Suppressor macrophage treated with lipopolysaccharide for 1 hour (primary cell): ENCODE measurements around the gene PCDH9.

Source experiments
- DNase-seq, 3 donors: peaks; one replicate each; pipeline ENCODE4 v3.0.0-alpha.2; 2020 to 2022

The PCDH9 gene

DNA sequence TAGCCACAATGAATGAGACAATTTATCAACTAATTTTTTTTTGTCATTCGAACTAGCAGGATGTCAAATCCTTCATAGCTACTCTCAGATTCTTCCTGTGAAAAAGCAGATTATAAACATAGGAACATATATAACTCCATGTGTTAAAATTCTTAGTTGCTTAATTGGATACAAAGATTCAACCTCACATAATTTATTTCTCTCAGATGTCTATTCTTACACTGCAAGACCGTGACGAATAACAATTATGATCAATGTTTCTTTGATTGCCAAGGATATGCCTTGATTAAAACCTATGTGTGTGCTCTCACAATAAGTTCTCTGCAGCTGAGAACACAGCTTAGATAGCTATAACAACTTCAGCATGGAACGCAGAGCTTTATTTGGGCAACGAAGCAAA lies 872.7 kb downstream of the PCDH9 start:
- DNase-seq, result no peak

DNA sequence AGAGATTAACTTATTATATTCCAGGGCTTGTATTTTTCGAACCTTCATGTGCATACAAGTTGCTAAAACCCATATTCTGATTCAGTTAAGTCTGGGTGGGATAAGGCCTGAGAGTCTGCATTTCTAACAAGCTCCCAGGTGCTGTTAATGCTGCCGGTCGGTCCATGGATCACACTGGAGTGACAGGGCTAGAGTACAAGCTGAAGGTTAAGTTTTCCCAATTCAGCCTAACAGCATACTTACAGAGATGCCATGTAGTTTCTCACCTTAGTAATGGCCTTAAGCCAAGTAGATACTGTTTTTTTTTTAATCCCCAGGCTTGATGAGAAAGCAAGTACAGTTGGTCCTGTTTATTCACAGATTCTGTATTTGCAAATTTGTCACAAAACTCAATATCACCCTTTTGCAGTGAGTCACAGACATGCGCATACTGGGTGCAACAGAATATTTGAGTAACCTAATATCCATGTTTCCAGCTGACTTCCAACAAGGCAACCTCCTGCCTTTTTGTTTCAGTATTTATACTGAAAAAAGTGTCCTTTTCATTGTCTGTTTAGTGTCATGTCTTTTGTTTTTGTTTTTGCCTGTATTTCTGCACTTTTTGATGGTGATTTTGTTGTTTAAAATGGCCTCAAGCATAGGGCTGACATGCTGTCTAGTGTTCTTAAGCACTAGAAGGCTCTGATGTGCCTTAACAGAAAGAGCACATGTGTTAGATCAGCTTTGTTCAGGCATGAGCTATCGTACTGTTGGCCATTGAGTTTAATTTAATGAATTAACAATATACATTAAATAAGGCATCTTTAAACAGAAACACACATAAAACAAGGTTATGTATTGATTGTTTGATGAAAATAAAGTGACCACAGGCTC lies 875.0 kb downstream of the PCDH9 start:
- no peak for DNase-seq

DNA sequence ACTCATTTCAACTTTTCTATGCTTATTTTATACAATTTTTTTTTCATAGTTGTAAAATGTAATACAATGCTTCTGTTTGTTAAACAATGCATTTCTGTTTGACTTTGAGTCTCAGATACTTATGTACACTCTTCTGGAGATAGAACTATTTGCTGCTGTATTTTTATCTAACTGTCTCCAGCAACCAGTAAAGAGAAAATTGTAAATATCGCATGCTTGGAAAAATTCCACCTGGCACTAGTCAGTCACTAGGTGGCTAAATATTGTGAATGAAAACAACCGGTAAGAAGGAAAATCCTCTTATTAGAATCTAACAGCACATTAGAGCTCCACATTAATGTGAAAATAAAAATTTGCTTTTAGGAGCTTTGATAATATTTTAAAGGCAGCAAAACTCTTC lies 876.5 kb downstream of the PCDH9 start:
- DNase-seq, result no peak

DNA sequence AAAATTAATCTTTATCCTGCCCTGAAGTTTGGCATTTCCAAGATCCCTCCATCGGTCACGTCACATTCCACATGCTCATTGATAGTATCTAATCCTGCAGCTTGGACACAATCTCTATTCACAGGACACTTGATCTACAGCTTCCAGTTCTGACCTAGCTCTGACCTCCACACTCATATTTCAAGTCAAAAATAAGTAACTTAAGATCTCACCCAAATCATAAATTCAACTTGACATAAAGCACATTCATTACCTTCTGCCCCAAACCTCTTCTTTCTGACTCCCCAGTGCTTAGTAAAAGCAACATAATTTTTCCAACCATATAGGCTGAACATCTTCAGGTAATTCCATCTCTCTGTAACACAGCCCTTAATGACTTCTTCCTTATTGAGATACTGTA lies 880.2 kb downstream of the PCDH9 start:
- DNase-seq, result no peak

DNA sequence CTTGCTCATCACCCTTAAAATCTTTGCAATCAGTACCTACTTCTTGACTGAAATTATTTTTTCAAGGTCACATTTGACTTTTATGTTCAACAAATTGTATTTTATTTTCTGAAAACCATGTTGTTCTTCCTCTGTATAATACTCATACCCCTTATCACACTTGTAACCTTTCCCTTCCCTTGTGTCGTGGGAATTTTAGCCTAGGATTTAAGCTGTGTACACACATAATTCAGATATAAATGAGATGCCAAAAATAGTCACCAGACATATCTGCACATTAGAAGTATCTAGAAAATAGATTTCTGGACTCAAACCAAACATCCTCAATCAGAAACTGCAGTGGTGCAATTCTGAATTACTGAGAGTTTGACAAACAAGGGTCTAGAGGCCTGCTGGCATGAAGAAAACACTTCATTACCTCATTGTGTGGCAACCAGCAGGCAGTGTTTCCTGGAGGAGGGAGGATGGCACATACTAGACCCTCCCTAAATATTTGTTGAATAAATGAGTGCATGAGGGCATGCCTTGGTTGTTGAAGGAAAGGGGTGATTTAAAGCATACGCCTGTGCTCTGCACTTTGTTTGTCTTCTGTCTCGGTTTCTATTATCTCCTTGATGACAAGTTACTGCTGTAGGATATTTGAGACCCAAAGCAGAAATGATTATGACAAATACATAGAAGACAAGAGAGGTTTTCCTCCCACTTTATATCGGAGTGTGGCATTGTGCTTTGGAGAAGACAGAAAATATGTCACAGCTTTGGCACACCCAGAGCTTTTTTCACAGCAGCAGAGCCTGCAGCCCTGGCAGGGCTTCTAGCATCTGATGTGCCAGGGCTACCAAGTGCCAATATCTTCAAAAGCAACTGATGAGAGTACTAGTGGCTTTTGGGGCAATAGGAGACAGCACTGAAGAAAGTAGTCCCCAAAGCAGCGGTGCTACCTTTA lies 881.1 kb downstream of the PCDH9 start:
- no peak for DNase-seq

DNA sequence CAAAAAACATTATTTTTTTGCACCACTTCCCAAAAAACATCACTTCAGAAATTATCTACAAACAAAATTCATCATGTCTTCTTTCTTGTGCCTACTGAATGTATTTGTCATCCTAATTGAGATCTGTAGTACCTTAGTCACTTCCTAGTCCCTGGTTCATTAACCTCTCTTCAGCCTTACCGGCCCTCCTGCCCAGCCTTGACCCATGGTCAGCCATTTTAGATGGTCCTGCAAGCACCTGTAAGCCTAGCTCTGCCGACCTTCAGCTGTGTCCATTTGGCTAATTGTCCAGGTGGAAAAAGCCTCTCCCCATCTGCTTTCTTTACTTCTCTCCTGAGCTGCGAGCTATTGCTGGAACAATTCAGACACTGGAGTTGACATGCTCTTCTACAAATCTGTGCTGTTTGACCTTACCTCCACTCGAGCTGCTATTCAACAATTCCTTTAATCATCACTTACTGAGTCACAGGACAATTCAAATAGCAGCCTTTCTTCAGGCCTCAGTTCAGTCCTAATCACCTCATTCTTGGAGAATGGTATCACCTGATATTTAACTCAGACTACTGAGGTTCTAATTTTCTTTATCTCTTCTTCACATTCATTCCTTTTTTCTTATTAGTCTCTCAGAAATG lies 882.5 kb downstream of the PCDH9 start:
- no peak for DNase-seq

DNA sequence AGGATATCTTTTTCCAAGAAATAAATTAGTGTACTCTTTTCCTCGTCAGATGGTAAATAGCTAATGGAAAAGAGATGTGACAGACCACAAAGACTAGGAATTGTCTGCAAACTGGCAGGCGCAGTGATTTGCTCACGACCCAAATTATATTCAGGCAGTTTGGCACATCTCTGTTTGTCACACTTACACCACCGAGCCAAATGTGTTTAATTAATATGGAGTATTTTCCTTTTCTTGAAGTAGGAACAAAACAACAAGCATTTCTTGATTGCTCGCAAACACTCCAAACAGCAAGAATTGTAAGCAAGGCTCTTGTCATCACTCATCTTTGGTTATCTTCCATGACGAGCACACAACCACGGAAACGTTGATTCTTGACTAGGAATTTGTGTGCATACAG lies 884.2 kb downstream of the PCDH9 start:
- no peak for DNase-seq

DNA sequence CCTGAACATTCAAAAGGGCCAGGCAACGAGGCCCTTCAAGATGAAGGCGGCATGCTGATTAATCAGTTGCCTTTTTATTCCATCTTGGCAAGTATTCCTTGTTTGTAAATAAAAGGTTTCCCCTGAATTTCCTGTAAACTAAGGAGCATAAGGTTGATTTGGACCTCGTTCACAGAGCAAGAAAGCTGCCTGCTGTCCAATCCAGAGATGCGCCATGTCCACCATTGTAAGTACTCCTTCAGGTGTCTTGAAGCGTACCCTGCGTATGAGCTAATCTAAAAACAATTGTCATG lies 884.7 kb downstream of the PCDH9 start:
- no peak for DNase-seq

DNA sequence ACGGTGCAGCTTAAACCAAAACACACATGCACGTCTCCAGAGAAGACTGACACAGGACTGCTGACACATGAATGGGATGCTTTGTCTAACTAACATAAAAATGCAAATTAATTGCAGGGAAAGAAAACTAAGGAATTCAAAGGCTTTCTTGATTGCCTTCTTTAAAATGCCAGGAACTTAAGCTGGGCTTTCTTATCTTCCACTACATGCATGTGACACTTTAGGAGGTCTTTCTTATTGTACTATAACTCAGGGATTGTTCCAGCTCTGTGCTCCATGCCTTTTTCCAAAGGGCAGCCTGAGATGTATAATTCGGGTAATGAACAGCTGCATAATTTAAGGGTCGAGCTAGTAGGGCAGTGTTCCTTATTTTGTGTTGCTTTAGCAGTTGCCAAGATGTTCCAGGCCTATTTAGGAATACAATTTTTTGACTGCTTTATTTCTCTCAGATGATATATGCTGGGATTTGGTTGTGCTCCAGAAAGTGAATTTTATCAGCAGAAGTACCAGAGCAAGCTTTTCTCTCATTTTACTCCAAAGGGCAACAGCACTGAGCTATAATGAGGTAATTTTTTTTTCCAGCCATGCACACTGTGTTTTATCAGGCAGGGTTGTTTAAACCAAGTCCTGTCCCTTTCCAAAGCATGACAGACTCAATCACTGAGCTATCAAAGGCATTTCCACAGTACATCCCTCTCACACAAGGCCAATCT lies 885.2 kb downstream of the PCDH9 start:
- DNase-seq, result no peak

DNA sequence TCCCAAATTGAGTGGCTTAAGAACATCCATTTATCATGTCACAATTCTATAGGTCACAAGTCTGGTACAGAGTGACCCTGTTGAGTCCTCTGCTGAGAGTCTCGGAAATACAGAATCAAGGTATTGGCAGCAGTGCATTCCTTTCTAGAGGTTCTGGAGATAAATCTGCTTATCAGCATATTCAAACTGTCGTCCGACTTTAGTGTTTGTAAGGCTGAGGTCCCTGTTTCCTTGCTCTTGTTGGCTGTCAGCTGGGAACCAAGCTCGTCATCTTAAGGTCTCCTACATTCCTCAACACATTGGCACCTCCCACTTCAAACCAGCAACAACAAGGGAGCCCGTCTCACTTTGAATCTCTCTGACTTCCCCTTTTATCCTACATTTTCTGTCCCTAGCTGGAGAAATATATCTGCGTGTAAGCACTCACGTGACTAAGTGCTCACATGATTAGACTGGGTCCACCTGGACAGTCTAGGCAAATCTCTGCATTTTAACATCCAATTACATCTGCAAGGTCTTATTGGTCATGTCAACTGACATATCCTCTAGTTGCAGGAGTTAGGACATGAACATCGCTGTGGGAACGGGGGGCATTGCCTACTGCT lies 886.8 kb downstream of the PCDH9 start:
- DNase-seq, result no peak

DNA sequence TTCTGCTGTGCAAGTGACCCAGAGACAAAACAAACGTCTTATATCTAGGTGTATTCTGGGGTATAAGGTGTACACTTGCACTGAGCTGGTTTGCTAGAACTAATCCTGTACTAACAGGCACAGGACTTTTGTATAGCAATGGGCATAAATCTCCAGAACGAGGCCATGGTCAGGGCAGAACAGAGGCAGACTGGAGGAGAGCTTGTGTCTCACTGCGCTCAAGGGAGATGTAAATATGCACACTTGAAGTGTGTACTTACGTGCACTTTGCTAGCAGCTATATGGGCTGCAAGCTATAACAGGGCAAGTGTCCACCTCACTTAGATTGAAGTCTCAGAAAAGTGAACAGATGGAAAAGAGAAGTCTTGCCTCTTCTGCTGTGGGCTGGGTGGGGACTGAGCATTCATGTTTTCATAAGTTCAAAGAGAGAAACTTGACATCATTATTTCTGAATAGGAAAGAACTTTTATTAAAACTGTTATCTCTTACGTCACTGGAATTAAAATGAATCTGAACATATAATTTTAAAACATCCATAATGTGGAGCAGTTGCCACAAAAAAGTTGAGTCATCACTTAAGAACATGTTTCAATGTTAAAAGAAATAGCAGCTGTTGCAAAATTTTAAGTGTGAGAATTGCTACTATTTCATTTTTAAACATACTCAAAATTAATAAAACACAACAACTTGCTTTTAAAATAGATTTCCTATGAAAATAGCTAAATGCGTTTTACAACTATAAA lies 888.3 kb downstream of the PCDH9 start:
- DNase-seq, result no peak

DNA sequence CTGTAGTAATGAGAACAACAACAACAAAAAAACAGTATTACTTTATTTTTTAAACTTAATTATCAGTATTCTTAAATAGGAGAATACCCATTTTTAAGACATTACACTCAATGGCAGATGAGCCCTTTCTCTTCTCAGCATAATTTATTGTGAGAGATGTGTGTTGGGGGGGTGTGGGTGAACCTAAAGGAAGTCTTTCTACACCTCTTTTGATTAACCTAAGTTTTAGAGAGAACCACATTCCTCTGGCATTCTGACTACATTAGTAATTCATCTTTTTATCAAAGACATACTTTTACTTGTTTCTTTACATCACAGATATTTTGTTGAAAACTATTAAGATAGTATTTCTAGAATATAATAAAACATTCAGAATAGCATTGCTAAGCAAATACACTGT lies 890.9 kb downstream of the PCDH9 start:
- DNase-seq, result no peak

DNA sequence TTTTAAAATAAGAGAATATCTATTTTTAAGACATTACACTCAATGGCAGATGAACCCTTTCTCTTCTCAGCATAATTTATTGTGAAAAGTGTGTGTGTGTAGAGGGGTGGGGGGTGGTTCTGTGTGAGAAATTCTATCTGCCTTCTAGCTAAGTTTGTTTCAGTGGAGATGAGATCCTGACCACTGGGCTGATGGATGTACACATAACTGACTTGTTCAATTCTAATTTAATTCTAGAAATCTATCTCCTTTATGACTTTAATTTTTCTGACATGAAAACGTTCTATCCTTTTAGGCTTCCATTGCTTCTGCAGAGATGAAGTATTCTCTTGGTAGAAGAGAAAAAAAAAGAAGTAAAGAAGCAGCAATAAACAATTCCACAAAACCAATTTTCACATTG lies 891.6 kb downstream of the PCDH9 start:
- no peak for DNase-seq

DNA sequence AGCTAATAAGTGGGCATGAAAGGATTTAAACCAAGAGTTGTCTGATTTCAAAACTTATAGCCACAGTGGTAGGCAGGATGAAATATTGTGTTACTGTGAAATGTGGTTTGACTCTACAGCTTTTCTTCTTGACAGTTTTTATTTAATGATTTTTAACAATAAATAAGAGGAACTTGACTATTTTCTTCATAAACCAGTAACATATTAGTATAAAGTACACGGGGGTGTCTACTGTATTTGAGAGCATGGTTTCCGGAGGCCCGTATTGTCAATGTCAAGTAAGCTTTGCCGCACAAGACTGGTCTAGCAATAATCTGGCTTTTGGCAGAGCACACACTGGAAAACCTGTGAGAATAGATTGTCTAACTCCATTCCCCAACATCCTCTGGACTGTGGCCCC lies 894.5 kb downstream of the PCDH9 start:
- DNase-seq, result no peak

DNA sequence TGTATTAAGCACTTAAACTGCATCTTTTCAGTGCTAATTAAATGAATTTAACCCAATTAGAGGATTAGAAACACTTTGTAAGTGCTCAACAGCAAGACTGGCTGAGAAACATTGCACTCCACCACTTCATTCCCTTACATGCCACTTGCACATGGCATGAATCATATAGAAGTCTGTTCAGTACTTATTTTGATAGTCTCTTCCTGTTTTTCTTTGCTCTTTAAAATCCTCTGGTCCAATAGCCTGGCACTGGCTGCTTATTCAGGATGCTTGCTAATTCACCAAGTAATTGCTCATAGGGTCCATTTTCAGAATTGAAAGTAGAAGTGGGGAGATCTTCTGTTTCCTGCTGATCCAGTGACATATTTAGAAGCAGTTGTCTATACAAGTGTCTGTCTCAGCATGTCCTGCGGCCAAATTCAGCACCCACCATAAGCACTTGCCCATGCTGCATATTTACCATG lies 900.1 kb downstream of the PCDH9 start:
- DNase-seq, result peak; percentile 4 to 23 (median 6)

DNA sequence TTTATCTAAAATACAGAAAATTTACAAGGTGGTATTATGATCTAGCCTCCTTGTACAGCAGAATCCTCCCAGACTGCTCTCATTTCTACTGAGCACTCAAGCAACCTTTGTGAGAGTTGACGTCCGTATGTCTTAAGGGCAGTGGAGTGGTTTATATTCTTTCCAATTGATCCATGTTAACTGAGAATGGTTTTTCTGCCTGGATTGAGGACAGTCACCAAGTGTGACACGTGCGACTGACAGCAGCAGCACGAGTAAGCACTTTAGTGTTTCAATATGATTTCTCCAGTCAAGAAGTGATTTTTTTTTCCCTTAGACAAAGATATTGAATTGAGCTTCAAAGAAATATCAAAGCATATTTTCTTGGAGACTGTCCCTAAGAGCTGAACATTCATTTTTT lies 901.7 kb downstream of the PCDH9 start:
- DNase-seq, result no peak

DNA sequence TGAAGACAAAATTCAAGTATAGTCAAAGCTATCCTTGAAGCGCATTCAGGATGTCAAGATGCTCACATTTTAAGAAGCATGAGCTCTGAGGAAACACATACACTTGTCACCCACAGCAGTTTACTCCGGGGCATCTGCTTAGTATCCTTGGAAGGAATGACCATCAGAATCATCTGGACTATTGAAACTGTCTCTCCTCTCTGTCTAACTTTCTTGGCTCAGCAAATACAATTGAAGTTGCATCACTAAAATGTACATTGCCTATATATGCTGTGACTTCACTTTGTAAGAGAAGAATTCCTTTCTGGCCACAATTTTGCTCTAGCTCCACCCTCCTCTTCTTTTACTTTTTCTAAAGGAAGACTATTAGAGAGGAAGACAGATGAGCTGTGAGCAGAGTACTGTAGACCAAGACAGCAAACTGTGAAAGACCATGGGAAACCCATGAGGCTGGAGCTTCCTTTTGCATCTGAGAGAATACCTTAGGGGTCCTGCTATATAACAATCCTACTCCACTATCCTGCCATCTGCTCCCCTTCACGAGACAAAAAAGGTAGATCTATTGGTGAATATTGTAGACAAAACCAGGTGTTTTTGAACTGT lies 906.3 kb downstream of the PCDH9 start:
- DNase-seq, result no peak

DNA sequence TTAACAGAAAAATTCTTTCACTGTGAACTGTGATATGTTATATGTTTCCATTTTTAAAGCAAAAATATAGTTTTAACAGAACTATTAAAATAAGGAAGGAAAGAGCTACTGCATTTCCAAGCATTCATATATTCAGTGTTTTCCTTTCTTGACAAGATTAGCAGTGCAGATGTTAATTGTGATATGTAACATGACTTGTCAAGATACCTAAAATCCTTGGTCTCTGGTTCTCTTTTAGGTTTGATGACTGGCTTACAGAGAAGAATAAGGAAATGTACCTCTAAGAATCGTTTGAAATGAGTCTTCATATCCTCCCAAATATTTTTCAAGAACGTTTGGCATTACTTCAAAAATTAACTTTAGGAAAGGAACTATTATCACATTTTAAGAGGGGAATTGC lies 907.2 kb downstream of the PCDH9 start:
- no peak for DNase-seq

DNA sequence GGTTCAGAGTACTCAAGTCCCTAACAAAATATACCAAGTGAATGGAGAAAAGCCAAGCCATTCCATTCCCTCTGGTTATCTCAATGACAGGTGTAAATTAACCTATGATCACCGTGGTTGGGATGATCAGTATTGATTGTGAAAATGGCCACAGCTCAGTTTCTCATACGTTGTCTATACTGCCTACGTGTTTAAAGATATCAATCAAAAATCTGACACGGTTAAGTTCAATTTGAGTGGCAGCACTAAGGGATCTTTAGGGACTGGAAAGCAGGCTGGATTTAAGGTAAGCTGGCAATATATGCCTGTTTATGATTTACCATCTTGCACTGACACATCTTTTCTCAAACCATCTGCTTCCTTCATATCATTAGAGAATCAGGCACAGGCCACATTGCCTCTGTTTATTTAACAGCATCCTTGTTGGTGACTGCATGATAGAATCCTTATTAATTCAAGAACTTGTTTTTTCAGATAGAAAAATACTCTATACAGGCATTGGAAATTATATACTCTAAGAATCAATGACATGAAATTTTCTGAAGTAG lies 907.9 kb downstream of the PCDH9 start:
- no peak for DNase-seq

DNA sequence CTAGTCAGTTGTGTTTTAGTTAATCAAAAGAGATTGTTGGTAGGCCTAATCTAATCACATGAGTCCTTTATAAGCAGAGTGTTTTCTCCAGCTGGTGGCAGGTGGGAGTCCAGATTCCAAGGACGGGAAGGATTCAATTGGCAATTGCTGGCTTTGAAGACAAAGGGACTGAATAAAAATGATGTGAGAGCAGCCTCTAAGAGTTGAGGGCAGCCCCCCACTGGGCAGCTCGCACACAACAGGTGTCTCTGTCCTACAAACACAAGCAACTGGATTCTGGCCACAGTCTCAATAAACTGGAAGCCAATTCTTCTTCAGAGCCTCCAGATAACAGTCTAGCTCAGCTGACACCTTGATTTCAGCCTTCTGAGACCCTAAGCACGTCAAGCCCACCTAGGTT lies 915.2 kb downstream of the PCDH9 start:
- no peak for DNase-seq

DNA sequence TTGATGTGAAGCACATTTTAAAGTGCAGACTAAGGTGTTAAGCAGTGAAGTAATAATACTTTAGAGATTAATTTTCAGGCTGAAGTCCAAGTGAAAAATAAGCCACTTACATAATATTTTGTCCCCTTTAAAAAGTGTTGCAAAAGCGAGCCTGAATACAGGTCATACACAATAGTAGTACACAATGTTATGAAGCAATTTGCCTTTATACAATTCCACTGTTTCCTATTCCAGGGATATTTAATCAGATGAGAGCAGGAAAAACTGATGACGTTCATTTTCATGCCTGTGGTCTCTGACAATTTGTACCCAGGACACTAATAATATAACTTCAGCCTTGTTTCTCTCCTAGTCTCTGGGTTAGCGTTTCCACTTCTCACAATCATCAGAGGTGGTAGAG lies 916.7 kb downstream of the PCDH9 start:
- no peak for DNase-seq
